OCI-LY1 (cell line): ENCODE results near the gene NFIB.

Experiments used
- EZH2 ChIP-seq: fragments of 200-600 bp; sonication (generic), shearing (Covaris generic); IDR thresholded peaks from 2 replicates; pipeline ENCODE4 v1.8.0; 2017; ENCODE audit warnings: borderline replicate concordance, mixed run types, mild to moderate bottlenecking, antibody characterized with exemption, low read length, moderate library complexity, mixed read lengths
- TF ChIP-seq, protein P1 (sequence below): fragments of 200-600 bp; sonication (generic), shearing (Covaris generic); IDR thresholded peaks from 2 replicates; pipeline ENCODE4 v1.5.1; 2017; ENCODE audit warnings: mild to moderate bottlenecking, antibody characterized with exemption, low read length, moderate library complexity, mixed read lengths

DNA sequence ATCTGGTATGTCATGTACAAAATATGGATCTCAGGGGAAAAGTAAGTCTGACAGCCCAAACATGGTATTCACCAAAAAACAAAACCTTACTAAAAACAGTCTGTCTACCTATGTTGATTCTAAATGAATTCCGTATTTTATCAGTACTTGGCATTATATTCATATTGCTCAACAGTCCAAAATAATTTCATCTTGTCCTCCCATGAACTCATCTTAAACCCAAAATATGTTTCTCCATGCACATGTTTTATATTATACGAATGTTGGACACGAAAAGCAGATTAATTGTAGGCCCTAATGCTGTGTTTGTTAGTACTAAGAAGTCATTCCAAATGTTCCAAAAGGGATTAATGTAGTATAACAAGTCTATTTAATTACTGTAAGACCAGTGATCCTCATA, 20.1 kb downstream of the NFIB start:
- TF ChIP-seq, protein P1, sequence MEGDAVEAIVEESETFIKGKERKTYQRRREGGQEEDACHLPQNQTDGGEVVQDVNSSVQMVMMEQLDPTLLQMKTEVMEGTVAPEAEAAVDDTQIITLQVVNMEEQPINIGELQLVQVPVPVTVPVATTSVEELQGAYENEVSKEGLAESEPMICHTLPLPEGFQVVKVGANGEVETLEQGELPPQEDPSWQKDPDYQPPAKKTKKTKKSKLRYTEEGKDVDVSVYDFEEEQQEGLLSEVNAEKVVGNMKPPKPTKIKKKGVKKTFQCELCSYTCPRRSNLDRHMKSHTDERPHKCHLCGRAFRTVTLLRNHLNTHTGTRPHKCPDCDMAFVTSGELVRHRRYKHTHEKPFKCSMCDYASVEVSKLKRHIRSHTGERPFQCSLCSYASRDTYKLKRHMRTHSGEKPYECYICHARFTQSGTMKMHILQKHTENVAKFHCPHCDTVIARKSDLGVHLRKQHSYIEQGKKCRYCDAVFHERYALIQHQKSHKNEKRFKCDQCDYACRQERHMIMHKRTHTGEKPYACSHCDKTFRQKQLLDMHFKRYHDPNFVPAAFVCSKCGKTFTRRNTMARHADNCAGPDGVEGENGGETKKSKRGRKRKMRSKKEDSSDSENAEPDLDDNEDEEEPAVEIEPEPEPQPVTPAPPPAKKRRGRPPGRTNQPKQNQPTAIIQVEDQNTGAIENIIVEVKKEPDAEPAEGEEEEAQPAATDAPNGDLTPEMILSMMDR, result no peak
- no peak for TF ChIP-seq EZH2
